GM19397 (cell line): Measurements from ENCODE around the gene ZNF79.
"Not testable (repeated sequence)": the region's sequence is repeated elsewhere in the genome, so short reads cannot be mapped to it uniquely, and the experiment has no call there.

Source experiments
- ATAC-seq: cut with Tn5 transposase; IDR thresholded peaks from one replicate; pipeline ENCODE4 v1.9.1; 2021; ENCODE audit warnings: mild to moderate bottlenecking, moderate library complexity; ENCODE audit not compliant: unreplicated experiment

Gene ZNF79

DNA sequence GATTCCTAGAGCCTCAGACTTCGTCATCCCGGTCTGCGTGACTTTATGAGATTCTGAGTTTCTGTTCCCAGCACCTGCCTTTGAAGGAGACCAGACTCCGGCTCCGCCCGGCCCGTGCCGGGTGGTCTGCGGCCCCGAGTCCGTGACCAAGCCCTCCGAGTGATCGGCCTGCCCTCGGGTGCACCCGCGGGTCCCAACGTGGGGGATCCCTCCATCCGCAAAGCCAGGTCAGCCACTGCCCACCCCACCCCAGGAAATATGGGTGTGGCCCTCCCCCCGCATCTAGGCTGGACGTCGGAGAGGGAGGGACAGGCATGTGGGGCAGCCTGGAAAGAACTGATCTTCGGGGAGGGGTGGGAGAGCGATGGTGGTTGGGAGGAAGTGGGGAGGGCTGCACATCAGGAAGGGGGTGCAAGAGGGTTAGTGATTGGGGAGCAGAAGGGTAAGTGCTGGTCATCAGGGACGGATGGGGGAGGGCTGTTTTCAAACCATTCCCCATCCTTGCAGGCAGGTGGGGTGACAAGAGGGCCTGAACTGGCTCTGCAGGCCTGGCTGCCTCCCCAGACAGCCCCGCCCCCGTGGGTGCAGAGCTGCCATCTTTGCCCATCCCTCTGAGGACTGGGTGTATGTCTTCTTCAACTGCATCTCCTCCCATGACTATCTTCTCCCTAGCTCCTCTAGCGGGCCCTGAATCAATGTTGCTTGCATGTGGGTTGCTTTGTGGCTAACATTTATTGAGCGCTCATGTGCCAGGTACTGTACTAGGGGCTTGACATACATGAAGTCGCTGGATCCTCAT is 27.9 kb downstream of the ZNF79 start:
- no peak for ATAC-seq

DNA sequence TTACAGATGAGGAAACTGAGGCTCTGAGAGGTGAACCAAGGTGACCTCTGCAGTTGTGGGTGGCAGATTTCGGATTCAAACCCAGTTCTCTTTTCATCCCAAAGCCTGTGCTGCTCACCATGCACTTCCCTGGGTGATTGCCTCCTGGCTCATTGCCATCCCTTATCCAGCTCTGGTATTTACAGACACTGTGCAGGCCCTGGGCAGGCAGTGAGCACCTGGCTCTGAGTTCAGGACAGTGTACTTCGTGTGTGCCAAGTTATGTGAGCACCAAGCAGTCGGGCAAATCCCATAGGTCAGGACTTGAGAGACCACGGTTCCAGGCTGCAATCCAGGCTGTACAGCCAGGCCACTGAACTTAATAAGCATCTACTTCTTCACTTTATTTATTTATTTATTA is 28.5 kb downstream of the ZNF79 start:
- no peak for ATAC-seq

DNA sequence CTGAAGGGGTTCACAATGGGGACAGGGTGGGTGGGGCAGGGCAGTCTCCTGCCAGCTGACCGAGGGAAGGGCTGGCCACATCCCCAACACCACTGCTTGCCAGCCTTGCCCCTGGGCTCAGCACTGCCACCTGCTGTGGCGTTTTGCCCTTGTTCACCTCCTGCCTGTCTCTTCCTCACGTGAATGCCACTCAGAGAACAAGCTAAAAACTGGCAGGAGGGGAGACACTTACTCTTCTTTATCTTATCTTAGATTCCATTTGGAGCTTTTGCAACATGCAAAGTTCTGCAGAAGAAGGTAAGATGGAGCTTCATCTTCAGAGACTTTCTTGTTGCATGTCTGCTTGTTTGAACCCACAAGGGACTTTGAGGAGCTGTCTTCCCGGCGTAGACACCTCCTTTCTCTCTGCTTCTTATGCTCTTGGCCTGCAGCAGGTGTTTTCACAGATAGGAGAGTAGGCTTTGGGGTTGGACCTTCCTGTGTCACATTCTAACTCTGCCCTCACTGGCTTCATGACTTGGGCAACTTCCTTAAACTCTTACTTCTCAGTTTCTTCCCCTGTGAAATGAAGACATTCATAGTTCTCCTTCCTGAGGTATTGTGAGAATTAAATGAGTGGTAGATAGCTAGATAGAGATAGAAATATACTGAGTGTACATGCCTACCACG is 31.3 kb downstream of the ZNF79 start:
- no peak for ATAC-seq

DNA sequence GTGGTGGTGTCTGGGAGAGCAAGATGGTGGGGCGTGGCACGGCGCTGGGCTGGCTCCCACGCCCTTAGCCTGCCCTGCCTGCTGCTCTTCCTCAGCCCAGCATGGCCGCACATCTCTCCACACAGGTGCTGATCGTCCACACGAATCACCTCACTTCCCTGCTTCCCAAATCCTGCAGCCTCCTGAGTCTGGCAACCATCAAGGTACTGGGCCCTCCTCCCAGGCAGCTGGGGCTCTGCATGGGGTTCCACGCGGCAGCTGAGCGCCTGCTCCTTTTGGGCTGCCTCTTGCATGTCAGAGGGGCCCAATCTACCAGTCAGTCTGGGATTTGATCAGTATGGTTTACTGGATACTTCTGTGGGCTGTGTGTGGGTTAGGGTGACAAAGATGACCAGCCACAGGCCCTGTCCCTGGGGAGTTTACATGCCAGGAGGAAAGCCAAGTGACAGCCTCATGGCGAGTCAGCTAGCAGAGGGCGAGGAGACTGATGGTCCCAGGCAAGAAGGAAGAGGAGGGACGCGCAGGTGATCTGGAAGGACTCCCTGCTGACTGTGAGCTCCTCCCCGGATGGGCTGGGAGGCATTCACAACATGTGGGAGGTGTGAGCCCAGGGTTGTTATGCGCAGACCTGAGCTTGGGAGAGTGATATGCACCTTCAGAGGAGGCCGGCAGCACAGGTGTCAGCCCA is 33.2 kb downstream of the ZNF79 start:
- no peak for ATAC-seq

DNA sequence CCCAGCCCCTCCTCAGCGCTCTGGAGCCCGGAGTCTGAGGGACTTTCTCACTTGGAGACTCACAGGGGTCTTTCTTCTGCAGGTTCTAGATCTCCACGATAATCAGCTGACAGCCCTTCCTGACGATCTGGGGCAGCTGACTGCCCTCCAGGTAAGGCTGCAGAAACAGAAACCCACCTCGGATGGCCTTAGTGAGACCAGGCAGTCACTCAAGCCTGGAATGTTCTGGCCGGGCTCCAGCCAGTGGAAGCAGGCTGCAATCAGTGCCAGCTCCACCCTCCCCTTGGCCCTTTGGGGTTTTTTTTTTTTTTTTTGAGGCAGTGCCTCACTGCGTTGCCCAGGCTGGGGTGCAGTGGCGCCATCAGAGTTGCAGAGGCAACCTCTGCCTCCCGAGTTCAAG is 34.7 kb downstream of the ZNF79 start:
- no peak for ATAC-seq

DNA sequence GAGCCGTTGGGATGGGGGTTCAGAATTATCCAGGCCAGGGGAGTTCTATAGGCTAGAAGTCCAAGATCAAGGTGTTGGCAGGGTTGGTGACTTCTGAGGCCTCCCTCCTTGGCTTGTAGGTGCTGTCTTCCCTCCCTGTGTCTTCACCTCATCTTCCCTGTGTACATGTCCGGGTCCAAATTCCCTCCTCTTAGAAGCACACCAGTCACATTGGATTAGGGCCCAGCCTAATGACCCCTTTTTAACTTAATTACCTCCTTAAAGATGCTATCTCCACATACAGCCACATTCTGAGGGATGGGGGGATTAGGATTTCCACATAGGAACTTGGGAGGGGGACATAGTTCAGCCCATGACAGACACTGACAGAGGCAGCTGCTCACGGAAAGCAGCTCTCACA is 39.2 kb downstream of the ZNF79 start:
- no peak for ATAC-seq

DNA sequence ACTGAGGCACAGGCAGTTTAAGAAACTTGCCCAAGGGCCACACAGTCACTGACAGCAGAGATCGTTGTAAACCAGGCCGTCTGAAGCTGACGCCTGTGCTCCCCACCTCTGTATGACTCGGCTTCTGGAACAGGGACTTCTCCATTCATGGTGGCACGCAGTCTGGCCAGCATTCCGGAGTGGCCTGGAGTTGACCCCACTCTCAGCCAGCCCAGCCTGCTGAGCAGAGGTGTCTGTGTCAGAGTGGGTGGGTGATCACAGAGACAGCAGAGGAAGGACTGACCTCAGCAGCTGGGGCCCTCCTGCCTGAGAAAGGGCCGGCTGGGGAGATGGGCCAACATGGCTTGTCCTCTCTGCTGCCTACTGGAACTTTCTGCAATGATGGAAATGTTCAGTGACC is 39.7 kb downstream of the ZNF79 start:
- ATAC-seq = no peak

DNA sequence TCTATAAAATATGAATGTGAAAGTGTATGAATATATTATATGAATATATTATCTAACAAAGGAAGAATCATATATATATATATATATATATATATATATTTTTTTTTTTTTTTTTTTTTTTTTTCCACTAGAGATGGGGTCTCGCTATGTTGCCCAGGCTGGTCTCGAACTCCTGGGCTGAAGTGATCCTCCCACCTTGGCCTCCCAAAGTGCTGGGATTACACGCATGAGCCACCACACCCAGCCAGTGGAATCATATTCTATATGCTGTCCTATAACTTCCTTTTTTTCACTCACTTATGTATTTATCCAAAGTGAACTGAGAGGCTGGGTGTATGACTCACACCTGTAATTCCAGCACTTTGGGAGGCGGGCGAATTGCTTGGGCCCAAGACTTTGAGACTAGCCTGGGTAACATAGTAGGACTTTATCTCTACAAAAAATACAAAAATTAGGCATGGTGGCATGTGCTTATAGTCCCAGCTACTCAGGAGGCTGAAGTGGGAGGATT is 42.3 kb downstream of the ZNF79 start:
- ATAC-seq = not testable (repeated sequence)

DNA sequence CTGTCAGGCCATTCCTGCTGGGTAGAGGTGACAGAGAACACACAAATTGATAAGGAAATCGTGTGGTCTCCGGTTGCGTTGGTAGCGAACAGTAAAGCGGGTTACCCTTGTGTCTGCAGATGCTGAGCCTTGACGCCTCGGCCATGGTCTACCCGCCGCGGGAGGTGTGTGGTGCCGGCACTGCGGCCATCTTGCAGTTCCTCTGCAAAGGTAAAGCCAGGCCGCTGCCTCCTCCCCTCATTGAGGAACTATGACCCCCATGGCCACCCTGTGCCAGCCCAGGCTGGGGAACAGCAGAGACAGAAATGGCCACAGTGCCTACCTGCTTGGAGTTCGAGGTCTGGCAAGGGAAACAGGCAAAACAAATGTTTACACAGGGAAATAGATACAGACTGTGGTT is 43.4 kb downstream of the ZNF79 start:
- ATAC-seq = no peak

DNA sequence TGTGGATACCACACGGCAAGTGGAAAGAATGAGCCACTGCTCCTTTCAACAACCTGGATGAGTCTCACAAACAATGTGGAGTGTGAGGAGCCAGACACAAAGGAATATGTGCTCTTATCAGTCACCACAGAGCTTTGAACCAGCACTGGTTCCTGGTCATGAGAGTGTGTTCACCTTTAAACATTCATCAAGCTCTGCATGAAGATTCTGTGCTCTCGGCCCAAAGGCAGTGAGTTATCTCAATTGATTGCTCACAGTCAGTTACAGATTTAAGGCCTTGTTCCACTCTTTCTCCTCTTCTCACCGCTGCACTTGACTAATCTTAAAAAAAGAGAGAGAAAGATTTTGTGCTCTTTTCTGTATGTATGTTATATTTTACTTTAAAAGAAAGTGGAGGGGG is 46.5 kb downstream of the ZNF79 start:
- ATAC-seq = no peak

DNA sequence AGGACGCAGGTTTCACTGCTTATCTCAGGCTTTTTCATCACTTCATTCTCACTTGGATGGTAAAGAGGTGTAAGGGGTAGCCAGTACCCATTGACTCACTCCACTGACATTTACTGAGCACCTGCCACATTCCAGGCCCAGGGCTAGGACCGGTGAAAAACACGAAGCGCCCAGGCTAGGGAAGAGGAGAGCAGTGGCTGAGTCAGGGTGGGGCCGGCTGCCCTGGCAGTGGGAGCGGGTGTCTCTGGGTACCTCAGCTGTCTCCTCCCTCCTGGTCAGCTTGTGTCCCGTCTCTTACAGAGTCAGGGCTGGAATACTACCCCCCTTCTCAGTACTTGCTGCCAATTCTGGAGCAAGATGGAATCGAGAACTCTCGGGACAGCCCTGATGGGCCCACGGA is 49.3 kb downstream of the ZNF79 start:
- ATAC-seq = no peak

DNA sequence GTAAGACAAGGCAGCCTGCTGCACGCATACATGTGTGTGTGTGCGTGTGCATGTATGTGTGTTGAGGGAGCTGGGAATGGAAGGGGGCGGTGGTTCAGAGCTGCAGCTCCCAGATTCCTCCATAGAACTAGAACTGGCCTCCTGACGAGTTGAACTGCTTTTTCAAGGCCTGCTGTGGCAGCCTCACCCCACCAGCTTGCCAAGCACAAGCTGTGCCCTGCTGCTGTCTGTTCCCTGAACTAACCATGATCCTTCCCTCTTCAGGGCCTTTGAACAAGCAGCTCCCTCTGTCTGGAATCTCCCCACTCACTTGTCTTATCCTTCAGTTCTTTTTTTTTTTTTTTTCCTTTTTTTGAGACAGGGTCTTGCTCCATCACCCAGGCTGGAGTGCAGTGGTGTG is 49.8 kb downstream of the ZNF79 start:
- no peak for ATAC-seq

DNA sequence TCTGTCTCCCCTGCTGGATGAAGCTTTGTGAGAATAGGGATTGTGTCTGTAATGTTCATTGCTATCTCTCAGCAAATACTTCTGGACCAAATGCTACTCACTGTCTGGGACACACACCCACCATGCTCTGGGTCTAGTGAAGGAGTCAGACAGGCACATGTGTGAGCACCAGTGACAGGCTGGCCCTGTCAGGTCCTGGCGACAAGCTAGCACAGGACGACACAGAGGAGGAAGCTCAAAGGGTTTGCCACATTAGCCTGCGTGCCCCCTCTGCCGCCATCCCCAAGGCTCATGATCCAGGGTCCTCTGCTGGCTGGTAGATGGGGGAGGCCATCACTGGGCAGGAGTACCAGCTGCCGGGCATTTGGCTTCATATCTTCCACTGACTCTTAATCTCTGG is 50.4 kb downstream of the ZNF79 start:
- no peak for ATAC-seq

DNA sequence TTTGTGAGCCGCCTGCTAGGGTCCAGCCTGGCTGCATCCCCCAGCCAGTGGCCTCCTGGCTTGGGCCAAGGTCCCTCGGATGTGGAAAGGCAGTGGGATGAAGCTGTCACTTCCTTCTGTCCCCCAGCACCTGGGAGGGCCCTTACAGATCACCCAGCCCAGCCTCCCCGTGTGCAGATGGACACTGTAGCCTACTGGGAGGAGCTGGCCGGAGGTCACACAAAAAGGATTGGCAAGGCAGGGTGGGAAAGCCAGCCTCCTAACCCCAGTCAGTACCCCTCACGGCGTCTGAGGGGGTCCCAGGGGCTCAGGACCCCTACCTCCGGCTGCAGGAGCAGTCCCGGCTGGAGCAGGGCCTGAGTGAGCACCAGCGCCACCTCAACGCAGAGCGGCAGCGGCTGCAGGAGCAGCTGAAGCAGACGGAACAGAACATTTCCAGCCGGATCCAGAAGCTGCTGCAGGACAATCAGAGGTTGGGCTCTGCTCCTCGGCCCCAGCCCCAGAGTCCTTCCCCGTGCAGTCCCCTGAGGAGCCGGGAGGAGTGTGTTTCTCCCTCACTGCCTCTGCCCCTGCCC is 55.4 kb downstream of the ZNF79 start:
- ATAC-seq = no peak

DNA sequence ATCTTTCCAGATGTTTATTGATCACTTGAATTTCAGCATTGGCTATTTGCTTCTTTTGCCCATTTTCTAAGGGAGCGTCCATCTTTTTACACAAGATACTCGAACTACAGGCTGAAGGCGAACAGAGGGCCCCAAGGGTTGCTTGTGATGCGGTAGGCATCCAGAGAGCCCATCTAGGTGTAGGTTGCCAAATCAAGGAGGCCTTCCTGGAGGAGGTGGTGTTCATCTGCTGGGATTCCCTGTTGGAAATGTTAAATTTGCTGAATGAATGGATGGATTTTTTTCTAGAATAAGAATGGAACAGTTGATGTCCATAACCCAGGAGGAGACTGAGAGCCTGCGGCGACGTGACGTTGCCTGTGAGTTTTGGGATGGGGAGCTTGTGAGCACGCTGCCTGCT is 58.5 kb downstream of the ZNF79 start:
- no peak for ATAC-seq

DNA sequence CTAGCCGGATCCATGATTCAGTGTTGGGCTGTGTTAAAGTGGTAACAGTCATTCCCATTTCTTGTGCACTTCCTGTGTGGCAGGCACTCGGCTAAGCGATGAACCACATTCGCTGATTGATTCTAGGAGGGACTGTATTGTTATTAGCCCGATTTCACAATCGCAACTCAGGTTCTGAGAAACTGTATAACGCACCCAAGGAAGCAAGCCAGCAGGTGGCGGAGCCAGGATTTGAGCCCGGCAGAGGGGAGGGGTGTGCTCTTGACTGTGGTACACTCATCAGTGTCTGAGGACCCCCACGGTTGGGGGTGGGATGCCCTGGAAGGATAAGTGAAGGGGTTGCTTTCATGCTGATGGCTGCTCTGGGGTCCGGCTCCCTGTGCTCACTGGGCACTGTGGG is 61.8 kb downstream of the ZNF79 start:
- no peak for ATAC-seq

DNA sequence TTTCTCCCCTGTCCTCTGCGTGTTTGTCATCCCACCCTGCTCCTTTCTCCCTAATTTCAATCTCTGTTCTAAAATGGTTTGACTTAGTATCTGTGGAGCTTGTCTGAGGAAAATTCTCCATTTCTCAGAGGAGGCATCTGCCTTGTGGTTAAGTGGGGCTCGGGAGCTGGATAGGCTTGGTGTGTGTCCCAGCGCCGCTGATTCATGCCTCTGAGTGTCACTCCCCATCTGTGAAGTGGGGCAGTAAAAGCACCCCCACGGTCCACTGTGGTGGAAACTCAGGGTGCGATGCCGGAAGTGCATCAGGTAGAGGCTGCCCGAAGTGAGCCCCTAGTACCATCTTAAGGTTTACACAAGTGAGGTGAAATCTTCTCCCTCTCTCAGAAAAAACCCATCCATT is 64.8 kb downstream of the ZNF79 start:
- no peak for ATAC-seq

DNA sequence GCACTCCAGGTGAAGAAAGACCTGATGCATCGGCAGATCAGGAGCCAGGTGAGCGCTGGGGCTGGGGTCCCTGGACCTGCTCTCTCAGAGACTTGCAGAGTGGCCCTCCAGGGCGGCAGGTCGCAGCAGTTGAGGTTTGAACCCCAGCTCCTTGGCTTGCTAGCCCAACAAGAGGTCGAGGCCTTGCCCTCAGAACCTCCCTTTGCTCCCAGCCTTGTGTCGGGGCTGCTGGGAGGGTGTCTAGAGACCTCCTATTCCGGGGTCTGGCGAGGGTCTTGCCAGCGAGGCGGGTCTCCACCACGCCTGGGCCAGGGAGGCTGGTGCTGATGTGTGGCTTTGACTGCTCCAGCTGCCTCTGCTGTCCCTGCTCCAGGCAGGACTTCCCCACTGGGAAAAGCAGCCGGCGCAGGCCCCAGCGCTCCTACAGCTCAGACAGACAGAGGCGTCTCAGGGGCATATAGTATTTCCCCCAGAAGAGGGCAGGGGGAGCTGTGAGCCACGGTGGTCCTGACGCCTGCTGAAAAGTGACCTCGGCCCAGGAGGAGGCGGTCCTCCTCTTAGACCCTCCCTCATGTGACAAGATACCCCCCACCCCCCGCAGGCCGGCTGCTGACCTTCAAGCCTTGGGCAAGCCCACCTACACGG is 65.4 kb downstream of the ZNF79 start:
- no peak for ATAC-seq

DNA sequence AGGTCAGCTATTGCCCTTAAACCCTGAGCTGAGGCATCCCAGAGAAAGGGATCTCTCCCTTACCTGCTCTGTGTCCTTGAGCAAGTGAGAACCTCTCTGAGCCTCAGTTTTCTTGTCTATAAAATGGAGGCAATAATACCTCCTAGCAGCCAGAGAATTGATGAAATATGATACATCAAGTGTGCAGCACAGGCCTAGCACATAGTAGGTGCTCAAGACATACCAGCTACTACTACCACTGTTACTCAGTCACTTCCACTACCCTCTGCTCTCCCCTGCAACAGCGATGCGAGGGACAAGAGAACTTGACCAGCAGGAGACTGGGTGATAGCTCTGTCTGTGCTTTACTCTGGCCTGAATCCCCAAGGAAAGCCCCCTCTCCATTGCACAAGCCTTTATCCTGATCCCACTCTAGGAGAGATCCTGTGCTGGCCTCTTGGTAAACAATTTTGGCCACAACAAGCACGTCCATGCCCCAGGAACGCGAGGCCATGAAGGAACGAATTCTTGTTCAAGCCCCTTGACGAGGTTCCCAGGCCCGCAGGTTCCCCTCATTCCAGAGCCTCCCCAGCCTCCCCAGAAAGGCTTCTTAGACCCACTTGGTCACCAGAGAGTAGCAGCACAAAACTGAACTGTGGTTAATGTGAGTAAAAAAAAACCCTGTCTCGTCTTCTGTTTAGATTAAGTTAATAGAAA is 66.5 kb downstream of the ZNF79 start:
- no peak for ATAC-seq

DNA sequence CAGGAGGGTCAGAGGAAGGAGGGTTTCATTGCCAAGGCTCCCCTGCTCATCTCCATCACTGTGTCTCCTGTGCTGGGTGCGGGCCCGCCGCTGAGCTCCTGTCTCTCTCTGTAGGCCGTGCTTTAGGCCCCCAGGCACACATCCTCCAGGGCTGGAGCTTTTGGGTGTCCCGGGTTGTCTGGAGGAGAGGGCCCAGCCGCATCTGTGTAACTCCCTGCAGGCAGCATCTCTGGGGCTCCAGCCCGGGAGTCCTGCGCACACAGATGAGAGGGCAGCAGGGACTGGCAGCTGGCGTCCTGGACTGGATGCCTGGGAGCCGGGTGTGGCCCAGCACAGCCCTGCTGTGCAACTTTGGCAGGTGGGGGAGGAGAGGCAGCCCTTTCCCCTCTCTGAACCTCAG is 67.3 kb downstream of the ZNF79 start:
- no peak for ATAC-seq
